Measurements from ENCODE around the gene HMGB1. TPM values are rescaled to one million over a fixed set of nuclear protein-coding genes. Genes with fewer than 3 reads are reported as not detected.

Gene HMGB1
- total and polyA plus RNA-seq, 2 donors (not counting 1 experiment from before 2014, with no cell fraction given), result 145 to 267 TPM

- Histone ChIP-seq H2AFZ (ENCODE audit: low read length) (no peak overlapping the region), H3K4me2 (ENCODE audit: extremely low read depth, insufficient read depth, low read length) (no peak overlapping the region), H4K20me1 (ENCODE audit: control insufficient read depth, extremely low read depth, insufficient read depth, low read length) (no peaks in the 10 kb centered on the region), H3K79me2 (ENCODE audit: control insufficient read depth, insufficient read depth, low read length) (no peaks in the 10 kb centered on the region), H3K36me3 (ENCODE audit: control insufficient read depth, insufficient read depth, low read length) (no peaks in the 10 kb centered on the region), H3K9me3 (ENCODE audit: control insufficient read depth, insufficient read depth, low read depth, low read length) (no peaks in the 10 kb centered on the region), H3K4me1 (ENCODE audit: control insufficient read depth, extremely low read depth, insufficient read depth, low read length) (no peaks in the 10 kb centered on the region), H3K27me3 (ENCODE audit: control insufficient read depth, insufficient read depth, low read length) (no peaks in the 10 kb centered on the region), H3K9ac (ENCODE audit: insufficient read depth, low read length) (no peak overlapping the region), H3K4me3 (replicated peaks in 1 of 4; ENCODE audit: control extremely low read depth in 1 of 4, insufficient read depth in 1 of 4, low read depth in 3 of 4, low read length in 4 of 4) (no peak overlapping the region), H3K27ac (ENCODE audit: insufficient read depth, low read length) (no peak overlapping the region)
- no peak for TF ChIP-seq EZH2 (IDR thresholded peaks at IDR 0.05; ENCODE audit: low read length, missing control alignments)
- no peak for TF ChIP-seq CTCF (conservative IDR thresholded peaks at IDR 0.05 in 1 of 2, IDR thresholded peaks at IDR 0.05 in 1 of 2; ENCODE audit: low read depth in 1 of 2, low read length in 2 of 2)
- no peak for DNase-seq (ENCODE audit: low read depth in 2 of 2)
These were observed 13.6 kb upstream of the HMGB1 start for GRCh38 chr13:30479154-30479882.

GRCh38 chr13:30477346-30478195 is 11.8 kb upstream of the HMGB1 start:
- no peaks in the 10 kb centered on the region for H3K36me3 ChIP-seq (ENCODE audit: control insufficient read depth, insufficient read depth, low read length)
- no peaks in the 10 kb centered on the region for H3K27me3 ChIP-seq (ENCODE audit: control insufficient read depth, insufficient read depth, low read length)
- no peak overlapping the region for H3K9ac ChIP-seq (ENCODE audit: insufficient read depth, low read length)
- TF ChIP-seq EZH2 (IDR thresholded peaks at IDR 0.05; ENCODE audit: low read length, missing control alignments) (no peak), CTCF (conservative IDR thresholded peaks at IDR 0.05 in 1 of 2, IDR thresholded peaks at IDR 0.05 in 1 of 2; ENCODE audit: low read depth in 1 of 2, low read length in 2 of 2) (no peak)
- no peak overlapping the region for H3K27ac ChIP-seq (ENCODE audit: insufficient read depth, low read length)
- H3K9me3 ChIP-seq (ENCODE audit: control insufficient read depth, insufficient read depth, low read depth, low read length), result no peaks in the 10 kb centered on the region
- no peaks in the 10 kb centered on the region for H3K79me2 ChIP-seq (ENCODE audit: control insufficient read depth, insufficient read depth, low read length)
- no peaks in the 10 kb centered on the region for H3K4me1 ChIP-seq (ENCODE audit: control insufficient read depth, extremely low read depth, insufficient read depth, low read length)
- no peak overlapping the region for H3K4me2 ChIP-seq (ENCODE audit: extremely low read depth, insufficient read depth, low read length)
- H4K20me1 ChIP-seq (ENCODE audit: control insufficient read depth, extremely low read depth, insufficient read depth, low read length), result no peaks in the 10 kb centered on the region
- no peak overlapping the region for H3K4me3 ChIP-seq (replicated peaks in 1 of 4; ENCODE audit: control extremely low read depth in 1 of 4, insufficient read depth in 1 of 4, low read depth in 3 of 4, low read length in 4 of 4)
- no peak for DNase-seq (ENCODE audit: low read depth in 2 of 2)
- H2AFZ ChIP-seq (ENCODE audit: low read length), result no peak overlapping the region

- TF ChIP-seq EZH2 (IDR thresholded peaks at IDR 0.05; ENCODE audit: low read length, missing control alignments) (no peak), CTCF (conservative IDR thresholded peaks at IDR 0.05 in 1 of 2, IDR thresholded peaks at IDR 0.05 in 1 of 2; ENCODE audit: low read depth in 1 of 2, low read length in 2 of 2) (no peak)
- no peak overlapping the region for H3K4me2 ChIP-seq (ENCODE audit: extremely low read depth, insufficient read depth, low read length)
- H3K36me3 ChIP-seq (ENCODE audit: control insufficient read depth, insufficient read depth, low read length), result no peaks in the 10 kb centered on the region
- H3K4me3 ChIP-seq (replicated peaks in 1 of 4; ENCODE audit: control extremely low read depth in 1 of 4, insufficient read depth in 1 of 4, low read depth in 3 of 4, low read length in 4 of 4), result no peak overlapping the region
- H3K9me3 ChIP-seq (ENCODE audit: control insufficient read depth, insufficient read depth, low read depth, low read length), result no peaks in the 10 kb centered on the region
- no peaks in the 10 kb centered on the region for H4K20me1 ChIP-seq (ENCODE audit: control insufficient read depth, extremely low read depth, insufficient read depth, low read length)
- no peak overlapping the region for H3K27ac ChIP-seq (ENCODE audit: insufficient read depth, low read length)
- H3K79me2 ChIP-seq (ENCODE audit: control insufficient read depth, insufficient read depth, low read length), result no peaks in the 10 kb centered on the region
- no peaks in the 10 kb centered on the region for H3K4me1 ChIP-seq (ENCODE audit: control insufficient read depth, extremely low read depth, insufficient read depth, low read length)
- DNase-seq (ENCODE audit: low read depth in 2 of 2), result no peak
- no peak overlapping the region for H3K9ac ChIP-seq (ENCODE audit: insufficient read depth, low read length)
- no peak overlapping the region for H2AFZ ChIP-seq (ENCODE audit: low read length)
- H3K27me3 ChIP-seq (ENCODE audit: control insufficient read depth, insufficient read depth, low read length), result no peaks in the 10 kb centered on the region
These were observed 7.9 kb upstream of the HMGB1 start for GRCh38 chr13:30473675-30474074.

Data from fibroblast of lung (primary cell).